HepG2 (cell line): ENCODE measurements around the gene PPM1H. TPM values are rescaled to one million over a fixed set of nuclear protein-coding genes. Genes with fewer than 3 reads are reported as not detected.

Experiments used
- ATAC-seq: fragments of 200-7000 bp; cut with Tn5 transposase; 3 replicates; pipeline ENCODE4 v1.9.1; 2020; ENCODE audit warnings: mild to moderate bottlenecking, moderate library complexity
- BruUV-seq: library from RNA; stranded (reverse); fragments of 400-500 nt; replicated peaks from 2 replicates; lab custom pipeline; 2021; lab: Mats Ljungman, UMichigan
- CTCF ChIA-PET: fragments of 300-600 bp; formaldehyde crosslinking; extraction: SDS; loops from one replicate; lab custom pipeline; 2021; ENCODE audit warnings: low total read pairs, inconsistent platforms, low intra/inter-chr PET ratio; lab: Yijun Ruan, JAX
- POLR2A ChIA-PET: fragments of 350-600 bp; sonication (Branson Sonifier 250); formaldehyde crosslinking; loops from one replicate; lab custom pipeline; 2020; ENCODE audit warnings: antibody characterized with exemption, inconsistent platforms; lab: Yijun Ruan, JAX
- DNase-seq: peaks from one replicate; pipeline ENCODE4 v3.0.0-alpha.2; 2015; ENCODE audit warnings: low spot score
- FAIRE-seq: peaks from 3 replicates; lab custom pipeline; 2011; peaks lifted over from hg19 to GRCh38; lab: Jason Lieb, UNC
- H2AFZ ChIP-seq: one replicate; pipeline ENCODE4 v1.6.1; 2011; ENCODE audit warnings: low read length, inconsistent platforms
- H3K27ac ChIP-seq: fragments of 300-600 bp; 3 replicates; pipeline ENCODE4 v1.8.0; 2011; ENCODE audit warnings: mixed run types, mild to moderate bottlenecking, mixed read lengths, low read length, inconsistent platforms; ENCODE audit not compliant: insufficient read depth; ENCODE audit errors: extremely low read length
- H3K27me3 ChIP-seq, 2 experiments: fragments of 200-600 bp in 1 of 2; 2 replicates in 1 of 2; 3 replicates in 1 of 2; pipeline versions ENCODE4 v1.6.0 to v1.8.0; 2011; ENCODE audit warnings: low read length in 2 of 2, mild to moderate bottlenecking in 2 of 2, moderate library complexity in 2 of 2, inconsistent platforms in 1 of 2; ENCODE audit not compliant: insufficient read depth in 2 of 2, control insufficient read depth in 1 of 2
- H3K36me3 ChIP-seq, 2 experiments: fragments of 200-600 bp in 1 of 2; replicated peaks in 1 of 2; 2 replicates in 1 of 2; 3 replicates in 1 of 2; pipeline versions ENCODE4 v1.5.1 to v1.8.0; 2011; ENCODE audit warnings: low read length in 2 of 2, inconsistent platforms in 1 of 2; ENCODE audit not compliant: insufficient read depth in 2 of 2, control insufficient read depth in 1 of 2
- H3K4me1 ChIP-seq: 2 replicates; pipeline ENCODE4 v1.5.1; 2012; ENCODE audit warnings: low read length, inconsistent platforms; ENCODE audit not compliant: insufficient read depth
- H3K4me2 ChIP-seq: 2 replicates; pipeline ENCODE4 v1.6.0; 2011; ENCODE audit warnings: low read depth, low read length, inconsistent platforms
- H3K4me3 ChIP-seq, 3 experiments: fragments of 200-600 bp in 1 of 3; sonication (generic), shearing (Covaris generic) in 1 of 3; replicated peaks in 1 of 3; 2 replicates each; pipeline ENCODE4 v1.5.1; 2011 to 2016; ENCODE audit warnings: low read length in 3 of 3, inconsistent platforms in 2 of 3, low read depth in 2 of 3, mild to moderate bottlenecking in 2 of 3, control low read depth in 1 of 3, mixed read lengths in 1 of 3; ENCODE audit not compliant: insufficient read depth in 1 of 3
- H3K79me2 ChIP-seq: one replicate; pipeline ENCODE4 v1.6.1; 2011; ENCODE audit warnings: low read length, inconsistent platforms; ENCODE audit not compliant: insufficient read depth
- H3K9ac ChIP-seq: 2 replicates; pipeline ENCODE4 v1.6.0; 2011; ENCODE audit warnings: mild to moderate bottlenecking, low read depth, low read length, inconsistent platforms; ENCODE audit not compliant: insufficient read depth
- H3K9me3 ChIP-seq: 2 replicates; pipeline ENCODE4 v1.5.1; 2012; ENCODE audit warnings: mild to moderate bottlenecking, low read length
- H4K20me1 ChIP-seq: 2 replicates; pipeline ENCODE4 v1.6.0; 2011; ENCODE audit warnings: inconsistent platforms, mild to moderate bottlenecking, low read length, moderate library complexity; ENCODE audit not compliant: insufficient read depth
- GTF2F1 ChIP-seq: fragments of 150-350 bp; IDR thresholded peaks from 2 replicates; pipeline ENCODE4 v1.6.1; 2014; ENCODE audit warnings: low read length
- ISL2 ChIP-seq: sonication (generic); formaldehyde crosslinking; IDR thresholded peaks from 2 replicates; pipeline ENCODE4 v1.5.0; 2020; ENCODE audit warnings: missing genetic modification reagents
- PHF20 ChIP-seq: sonication (generic); formaldehyde crosslinking; IDR thresholded peaks from 2 replicates; pipeline ENCODE4 v1.5.0; 2020; ENCODE audit warnings: mild to moderate bottlenecking, missing genetic modification reagents
- RARA ChIP-seq: IDR thresholded peaks from 2 replicates; pipeline ENCODE4 v1.6.1; 2016; ENCODE audit warnings: missing genetic modification reagents, missing compliant biosample characterization
- SAP130 ChIP-seq: IDR thresholded peaks from 2 replicates; pipeline ENCODE4 v1.6.1; 2016; ENCODE audit warnings: low read depth
- SP140L ChIP-seq: sonication (generic); formaldehyde crosslinking; IDR thresholded peaks from 2 replicates; pipeline ENCODE4 v1.4.0; 2020; ENCODE audit warnings: missing genetic modification reagents, borderline replicate concordance
- YY1 ChIP-seq: IDR thresholded peaks from 2 replicates; pipeline ENCODE4 v1.6.1; 2011; ENCODE audit warnings: low read length, low read depth, moderate library complexity, mild to moderate bottlenecking; ENCODE audit not compliant: insufficient read depth, insufficient replicate concordance
- ZNF12 ChIP-seq: sonication (generic); formaldehyde crosslinking; IDR thresholded peaks from 2 replicates; pipeline ENCODE4 v1.5.0; 2020; ENCODE audit warnings: missing genetic modification reagents
- WGBS: methylation state at CpG from one replicate; pipeline ENCODE4 v1.1.6; 2017; ENCODE audit warnings: low lambda C conversion rate; 5-methylcytosine and 5-hydroxymethylcytosine counted together
- in situ Hi-C: cut with HindIII; loops from 2 replicates; pipeline ENCODE4 v1.10.0; 2017; ENCODE audit warnings: low pct_unique_long_range_greater_than_20kb; ENCODE audit not compliant: extremely low pct_ligation_motif_present
- intact Hi-C: fragments of 100-400 bp; cut with micrococcal nuclease; formaldehyde crosslinking; loops from one replicate; pipeline ENCODE4 v1.10.0; 2022; ENCODE audit not compliant: unreplicated experiment
- polyA plus RNA-seq, 8 experiments: library from polyadenylated mRNA; depleted of rRNA in 3 of 8; stranded (reverse) in 7 of 8; unstranded in 1 of 8; fragments of >200 nt; fragmentation: Illumina TruSeq in 4 of 8; extraction: Trizol in 4 of 8; gene quantifications; 2 replicates each; pipeline versions ENCODE4 v1.2.1 to v1.2.3, GENCODE V29; 2011 to 2016; ENCODE audit warnings: low read depth in 4 of 8, missing spikeins in 1 of 8, mixed read lengths in 1 of 8; ENCODE audit not compliant: insufficient read depth in 1 of 8
- total RNA-seq, 5 experiments: library from RNA; depleted of rRNA; stranded (reverse); fragments of >200 nt; fragmentation: Illumina TruSeq; extraction: Trizol; gene quantifications; 2 replicates each; pipeline ENCODE4 v1.2.3, GENCODE V29; 2016; ENCODE audit warnings: low read depth in 1 of 5
- TF ChIP-seq, protein P1 (sequence below): sonication (generic); formaldehyde crosslinking; IDR thresholded peaks from 2 replicates; pipeline ENCODE4 v1.4.0; 2020; ENCODE audit warnings: missing genetic modification reagents, mild to moderate bottlenecking, borderline replicate concordance
- TF ChIP-seq, protein P2 (sequence below): sonication (generic); formaldehyde crosslinking; conservative IDR thresholded peaks from 2 replicates; pipeline ENCODE4 v1.4.0; 2020; ENCODE audit warnings: missing genetic modification reagents

Gene PPM1H
- total and polyA plus RNA-seq, 2 of the 13 experiments (the other 11 are each of a cell fraction or from before 2014, with no cell fraction given): 29.1 to 38.1 TPM

DNA sequence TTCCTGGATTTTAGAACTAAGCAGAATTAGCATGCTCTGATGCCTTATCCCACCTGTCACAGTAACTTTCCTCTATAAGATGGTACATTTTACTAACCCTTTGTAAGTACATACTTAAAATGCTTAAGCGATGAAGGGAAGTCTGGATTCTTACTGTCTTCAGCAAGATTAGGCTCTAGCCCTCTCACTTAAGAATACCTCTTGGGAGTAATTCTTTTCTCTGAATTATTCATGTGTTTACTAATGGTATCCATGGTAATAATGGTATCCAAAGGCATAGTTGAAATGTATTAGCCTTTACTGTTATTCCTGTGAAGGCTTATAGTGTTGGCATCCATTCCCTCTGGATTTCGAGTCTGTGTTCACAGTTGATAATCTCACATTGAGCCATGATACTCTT lies 291.5 kb downstream of the PPM1H start:
- ChIA-PET POLR2A (no interaction called here), CTCF (no interaction called here)
- Histone ChIP-seq H4K20me1 (no peaks in the 10 kb centered on the region), H3K4me2 (no peak overlapping the region), H3K27ac (no peak overlapping the region), H3K9ac (no peak overlapping the region), H2AFZ (no peak overlapping the region), H3K36me3 (peaks cover 10 to 33% of the 10 kb centered on the region in 2 experiments), H3K4me1 (peaks cover 19% of the 10 kb centered on the region), H3K4me3 (no peak overlapping the region), H3K27me3 (no peaks in the 10 kb centered on the region), H3K9me3 (no peaks in the 10 kb centered on the region), H3K79me2 (no peaks in the 10 kb centered on the region)
- no TSS peak for BruUV-seq
- intact Hi-C loops: no loop called here
- in situ Hi-C loops: no loop called here
- TF ChIP-seq GTF2F1 (no peak), SAP130 (CRISPR knock-in tag) (no peak), PHF20 (CRISPR knock-in tag) (no peak), SP140L (CRISPR knock-in tag) (no peak), YY1 (no peak), ISL2 (CRISPR knock-in tag) (no peak), ZNF12 (CRISPR knock-in tag) (no peak), RARA (CRISPR knock-in tag) (no peak)
- TF ChIP-seq, protein P1, sequence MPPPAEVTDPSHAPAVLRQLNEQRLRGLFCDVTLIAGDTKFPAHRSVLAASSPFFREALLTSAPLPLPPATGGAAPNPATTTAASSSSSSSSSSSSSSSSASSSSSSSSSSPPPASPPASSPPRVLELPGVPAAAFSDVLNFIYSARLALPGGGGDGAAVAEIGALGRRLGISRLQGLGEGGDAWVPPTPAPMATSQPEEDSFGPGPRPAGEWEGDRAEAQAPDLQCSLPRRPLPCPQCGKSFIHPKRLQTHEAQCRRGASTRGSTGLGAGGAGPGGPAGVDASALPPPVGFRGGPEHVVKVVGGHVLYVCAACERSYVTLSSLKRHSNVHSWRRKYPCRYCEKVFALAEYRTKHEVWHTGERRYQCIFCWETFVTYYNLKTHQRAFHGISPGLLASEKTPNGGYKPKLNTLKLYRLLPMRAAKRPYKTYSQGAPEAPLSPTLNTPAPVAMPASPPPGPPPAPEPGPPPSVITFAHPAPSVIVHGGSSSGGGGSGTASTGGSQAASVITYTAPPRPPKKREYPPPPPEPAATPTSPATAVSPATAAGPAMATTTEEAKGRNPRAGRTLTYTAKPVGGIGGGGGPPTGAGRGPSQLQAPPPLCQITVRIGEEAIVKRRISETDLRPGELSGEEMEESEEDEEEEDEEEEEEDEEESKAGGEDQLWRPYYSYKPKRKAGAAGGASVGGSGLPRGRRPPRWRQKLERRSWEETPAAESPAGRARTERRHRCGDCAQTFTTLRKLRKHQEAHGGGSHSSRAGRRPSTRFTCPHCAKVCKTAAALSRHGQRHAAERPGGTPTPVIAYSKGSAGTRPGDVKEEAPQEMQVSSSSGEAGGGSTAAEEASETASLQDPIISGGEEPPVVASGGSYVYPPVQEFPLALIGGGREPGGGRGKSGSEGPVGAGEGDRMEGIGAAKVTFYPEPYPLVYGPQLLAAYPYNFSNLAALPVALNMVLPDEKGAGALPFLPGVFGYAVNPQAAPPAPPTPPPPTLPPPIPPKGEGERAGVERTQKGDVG: no peak
- TF ChIP-seq, protein P2, sequence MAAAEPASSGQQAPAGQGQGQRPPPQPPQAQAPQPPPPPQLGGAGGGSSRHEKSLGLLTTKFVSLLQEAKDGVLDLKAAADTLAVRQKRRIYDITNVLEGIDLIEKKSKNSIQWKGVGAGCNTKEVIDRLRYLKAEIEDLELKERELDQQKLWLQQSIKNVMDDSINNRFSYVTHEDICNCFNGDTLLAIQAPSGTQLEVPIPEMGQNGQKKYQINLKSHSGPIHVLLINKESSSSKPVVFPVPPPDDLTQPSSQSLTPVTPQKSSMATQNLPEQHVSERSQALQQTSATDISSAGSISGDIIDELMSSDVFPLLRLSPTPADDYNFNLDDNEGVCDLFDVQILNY (CRISPR knock-in tag): no peak
- FAIRE-seq (no peak), ATAC-seq (no peak), DNase-seq (no peak)
- WGBS: 94% methylated on average over 2 of the region's 2 CpGs
